Activated CD4-positive, alpha-beta memory T cell treated with anti-CD3 and anti-CD28 coated beads, Interleukin-2, amount 10 ng/mL, durations not matched to agents 7 days and 5 days (primary cell): ENCODE results near the gene SLC35A1. TPM values are rescaled to one million over a fixed set of nuclear protein-coding genes. Genes with fewer than 3 reads are reported as not detected.
"Not testable (repeated sequence)": the region's sequence is repeated elsewhere in the genome, so short reads cannot be mapped to it uniquely, and the experiment has no call there.

Experiments used
- CTCF ChIA-PET: fragments of 350-600 bp; sonication (Branson Sonifier 250); formaldehyde crosslinking; loops from one replicate; lab custom pipeline; 2021; ENCODE audit warnings: antibody characterized with exemption, inconsistent platforms; lab: Charles Lee
- POLR2A ChIA-PET: fragments of 350-600 bp; sonication (Branson Sonifier 250); formaldehyde crosslinking; loops from one replicate; lab custom pipeline; 2021; ENCODE audit warnings: antibody characterized with exemption; lab: Charles Lee
- DNase-seq: peaks from one replicate; pipeline ENCODE4 v3.0.0-alpha.2; 2020
- H3K27ac Mint-ChIP-seq: one replicate; pipeline ENCODE4 v1.8.0; 2021; ENCODE audit warnings: mild to moderate bottlenecking, mixed read lengths
- H3K27me3 Mint-ChIP-seq: one replicate; pipeline ENCODE4 v1.8.0; 2021; ENCODE audit warnings: mixed read lengths
- H3K36me3 Mint-ChIP-seq: one replicate; pipeline ENCODE4 v1.8.0; 2021; ENCODE audit warnings: low read depth, mixed read lengths
- H3K4me1 Mint-ChIP-seq: one replicate; pipeline ENCODE4 v1.8.0; 2021; ENCODE audit warnings: mixed read lengths
- H3K4me3 Mint-ChIP-seq: one replicate; pipeline ENCODE4 v1.8.0; 2021; ENCODE audit warnings: mild to moderate bottlenecking, mixed read lengths
- H3K9me3 Mint-ChIP-seq: one replicate; pipeline ENCODE4 v1.8.0; 2021; ENCODE audit warnings: mixed read lengths
- total RNA-seq, 2 experiments: library from RNA; stranded (reverse); gene quantifications; one replicate each; pipeline ENCODE4 v1.2.3, GENCODE V29; 2021

SLC35A1 gene
- total RNA-seq, 2 experiments from 2014 or later = 14.2 to 14.6 TPM

- Mint-ChIP-seq H3K27me3 (no peaks in the 10 kb centered on the region), H3K9me3 (no peaks in the 10 kb centered on the region), H3K4me1 (peaks cover 12% of the 10 kb centered on the region), H3K36me3 (peaks cover 12% of the 10 kb centered on the region), H3K27ac (no peak overlapping the region), H3K4me3 (no peak overlapping the region)
- ChIA-PET POLR2A (no interaction called here), CTCF (no interaction called here)
- DNase-seq = no peak
Measured at GRCh38 chr6:87487555-87487954, 14.8 kb downstream of the SLC35A1 start.

GRCh38 chr6:87489326-87489725, 16.6 kb downstream of the SLC35A1 start:
- ChIA-PET POLR2A (interaction anchor here (1.0 kb wide), 1 partner anchor 12 kb away, joined by 4 read pairs; no protein-coding TSS in a partner anchor), CTCF (interaction anchor here (1.6 kb wide), 1 partner anchor 21 kb away, joined by 3 read pairs; no protein-coding TSS in a partner anchor)
- H3K27me3 Mint-ChIP-seq, H3K4me3 Mint-ChIP-seq, H3K4me1 Mint-ChIP-seq, H3K27ac Mint-ChIP-seq, H3K9me3 Mint-ChIP-seq, DNase-seq: not testable (repeated sequence)
- H3K36me3 Mint-ChIP-seq = peaks cover 14% of the 10 kb centered on the region

DNA sequence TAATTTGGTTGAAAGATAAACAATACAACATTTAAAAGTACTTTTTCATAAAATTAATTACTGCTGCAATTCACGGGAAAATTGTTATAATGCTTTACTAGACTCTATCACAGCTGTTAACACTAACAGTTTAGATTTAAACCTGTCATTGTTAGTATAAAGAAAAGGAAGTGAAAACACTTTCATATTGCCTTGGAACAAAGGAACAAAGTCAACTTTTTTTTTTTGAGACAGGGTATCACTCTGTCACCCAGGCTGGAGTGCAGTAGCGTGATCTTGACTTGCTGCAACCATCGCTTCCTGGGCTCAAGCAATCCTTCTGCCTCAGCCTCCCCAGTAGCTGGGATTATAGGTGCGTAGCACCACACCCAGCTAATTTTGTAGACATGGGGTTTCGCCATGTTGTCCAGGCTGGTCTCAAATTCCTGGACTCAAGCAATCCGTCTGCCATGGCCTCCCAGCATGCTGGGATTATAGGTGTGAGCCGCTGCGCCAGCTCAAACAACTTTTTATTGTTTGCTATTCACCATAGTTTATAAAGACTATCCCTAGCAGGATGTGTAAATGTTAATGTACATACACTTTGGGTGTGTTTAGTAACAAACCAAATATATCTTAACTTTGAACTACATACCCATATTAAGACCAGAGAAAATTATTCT, 22.1 kb downstream of the SLC35A1 start:
- CTCF ChIA-PET = no interaction called here
- Mint-ChIP-seq H3K4me3 (no peak overlapping the region), H3K27me3 (no peaks in the 10 kb centered on the region), H3K4me1 (peaks cover 1% of the 10 kb centered on the region), H3K36me3 (peaks cover 16% of the 10 kb centered on the region), H3K9me3 (no peaks in the 10 kb centered on the region), H3K27ac (no peak overlapping the region)
- POLR2A ChIA-PET = interaction anchor here (1.1 kb wide), 1 partner anchor 12 kb away, joined by 3 read pairs; no protein-coding TSS in a partner anchor
- no peak for DNase-seq

DNA sequence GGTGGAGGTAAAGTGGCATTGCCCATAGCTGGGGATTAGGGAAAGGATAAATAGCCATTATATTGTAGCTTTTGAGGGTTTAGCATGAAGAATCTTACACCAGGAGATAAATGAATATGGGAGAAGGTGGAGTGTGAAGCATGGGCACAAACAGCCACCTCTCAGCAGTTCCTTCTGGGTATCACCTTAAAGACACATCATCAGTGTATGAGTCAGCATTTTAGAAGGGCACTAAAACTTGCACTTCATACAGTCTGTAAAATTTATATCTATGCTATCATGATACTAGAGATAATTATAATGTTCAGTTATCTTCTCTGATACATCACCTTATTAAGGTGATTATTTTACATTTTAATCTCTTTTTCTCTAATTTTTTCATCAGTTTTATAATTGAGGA, 25.3 kb downstream of the SLC35A1 start:
- peaks cover 14% of the 10 kb centered on the region for H3K36me3 Mint-ChIP-seq
- no peak for DNase-seq
- no peaks in the 10 kb centered on the region for H3K27me3 Mint-ChIP-seq
- H3K4me1 Mint-ChIP-seq = peaks cover 1% of the 10 kb centered on the region
- H3K4me3 Mint-ChIP-seq = no peak overlapping the region
- H3K9me3 Mint-ChIP-seq = no peaks in the 10 kb centered on the region
- ChIA-PET POLR2A (no interaction called here), CTCF (no interaction called here)
- H3K27ac Mint-ChIP-seq = no peak overlapping the region

DNA sequence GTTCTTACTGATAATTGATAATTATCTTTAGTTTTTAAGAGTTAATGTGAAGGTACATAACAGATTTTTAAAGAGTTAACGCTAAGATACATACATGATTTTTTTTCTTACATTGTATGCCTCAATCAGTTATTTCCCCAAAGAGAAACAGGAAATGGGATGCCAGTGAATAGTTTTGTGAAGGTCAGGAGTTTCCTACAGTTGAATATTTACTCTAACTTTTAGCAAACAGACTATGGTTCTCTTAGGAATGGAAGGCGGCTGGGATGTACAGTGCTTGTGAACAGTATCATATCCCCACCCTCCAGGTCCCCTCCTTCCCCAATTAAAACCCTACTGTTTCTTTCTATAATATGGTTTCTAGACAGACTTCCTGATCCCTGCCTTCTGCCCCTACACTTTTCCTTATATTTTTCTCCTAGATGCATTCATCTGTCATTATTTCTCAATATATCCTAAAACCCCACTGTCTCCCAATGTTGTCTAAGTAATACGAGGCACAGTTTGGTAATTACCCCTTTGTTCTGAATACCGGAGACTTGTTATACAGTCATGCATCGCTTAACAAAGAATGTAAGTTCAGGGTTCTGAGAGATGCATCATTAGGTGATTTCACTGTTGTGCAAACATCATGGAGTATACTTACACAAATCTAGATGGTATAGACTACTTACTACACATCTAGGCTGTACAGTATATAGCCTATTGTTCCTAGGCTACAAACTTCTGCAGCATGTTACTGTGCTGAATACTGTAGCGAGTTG, 29.2 kb downstream of the SLC35A1 start:
- DNase-seq = no peak
- ChIA-PET POLR2A (no interaction called here), CTCF (no interaction called here)
- H3K4me3 Mint-ChIP-seq = no peak overlapping the region
- no peaks in the 10 kb centered on the region for H3K9me3 Mint-ChIP-seq
- no peak overlapping the region for H3K27ac Mint-ChIP-seq
- H3K27me3 Mint-ChIP-seq = no peaks in the 10 kb centered on the region
- peaks cover 3% of the 10 kb centered on the region for H3K4me1 Mint-ChIP-seq
- H3K36me3 Mint-ChIP-seq = peaks cover 21% of the 10 kb centered on the region

GRCh38 chr6:87504441-87504840, 31.7 kb downstream of the SLC35A1 start:
- Mint-ChIP-seq H3K27ac (no peak overlapping the region), H3K4me1 (peaks cover 2% of the 10 kb centered on the region), H3K9me3 (no peaks in the 10 kb centered on the region), H3K36me3 (peaks cover 21% of the 10 kb centered on the region), H3K4me3 (no peak overlapping the region), H3K27me3 (no peaks in the 10 kb centered on the region)
- POLR2A ChIA-PET = no interaction called here
- CTCF ChIA-PET = no interaction called here
- no peak for DNase-seq

GRCh38 chr6:87514831-87515230, 42.1 kb downstream of the SLC35A1 start:
- Mint-ChIP-seq H3K36me3 (peaks cover 55% of the 10 kb centered on the region), H3K4me1 (peaks cover 9% of the 10 kb centered on the region), H3K27ac (peak overlapping the region; percentile 21), H3K9me3 (no peaks in the 10 kb centered on the region), H3K4me3 (no peak overlapping the region), H3K27me3 (no peaks in the 10 kb centered on the region)
- ChIA-PET POLR2A (interaction anchor here (0.6 to 1.2 kb wide), 4 partner anchors 9 to 209 kb away, joined by 3 read pairs; no protein-coding TSS in a partner anchor), CTCF (interaction anchor here (1.1 kb wide), 1 partner anchor 9 kb away, joined by 3 read pairs; no protein-coding TSS in a partner anchor)
- no peak for DNase-seq

DNA sequence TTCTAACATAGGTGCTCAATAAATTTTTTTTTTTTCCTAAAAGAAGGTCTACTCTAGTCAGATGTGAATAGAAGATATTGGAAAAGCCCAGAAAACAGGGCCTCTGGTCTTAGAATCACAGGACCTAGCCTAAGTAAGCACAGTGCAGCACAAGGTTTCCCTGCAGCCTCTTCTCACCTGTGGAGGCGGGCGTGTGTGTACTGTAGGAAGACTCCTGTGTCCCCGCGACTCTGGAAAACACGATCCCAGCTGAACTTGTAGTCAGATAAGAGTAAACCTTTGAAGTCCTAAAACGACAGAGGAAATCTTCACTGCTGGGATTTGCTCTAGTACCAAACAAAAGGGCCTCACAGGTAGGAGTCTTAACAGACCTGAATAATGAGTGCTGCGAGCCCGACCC, 45.7 kb downstream of the SLC35A1 start:
- Mint-ChIP-seq H3K27me3 (no peaks in the 10 kb centered on the region), H3K27ac (no peak overlapping the region), H3K9me3 (no peaks in the 10 kb centered on the region), H3K4me1 (peaks cover 9% of the 10 kb centered on the region), H3K36me3 (peaks cover 51% of the 10 kb centered on the region), H3K4me3 (no peak overlapping the region)
- POLR2A ChIA-PET = no interaction called here
- CTCF ChIA-PET = no interaction called here
- DNase-seq = no peak

DNA sequence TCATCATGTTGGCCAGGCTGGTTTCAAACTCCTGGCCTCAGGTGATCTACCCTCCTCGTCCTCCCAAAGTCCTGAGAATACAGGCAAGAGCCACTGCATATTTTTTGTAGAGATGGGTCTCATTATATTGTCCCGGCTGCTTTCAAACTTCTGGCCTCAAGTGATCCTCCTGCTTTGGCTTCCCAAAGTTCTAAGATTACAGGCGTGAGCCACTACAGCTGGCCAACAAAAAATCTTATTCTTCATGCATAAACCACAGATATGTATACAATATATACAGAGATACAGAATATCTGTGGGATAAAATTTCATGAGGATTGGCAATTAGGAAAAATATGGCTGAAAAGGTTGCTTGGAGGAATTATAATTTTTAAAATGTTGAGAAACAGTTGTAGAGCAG, 49.9 kb downstream of the SLC35A1 start:
- Mint-ChIP-seq H3K4me1 (no peaks in the 10 kb centered on the region), H3K9me3 (no peaks in the 10 kb centered on the region), H3K27ac (no peak overlapping the region), H3K27me3 (no peaks in the 10 kb centered on the region), H3K36me3 (peaks cover 34% of the 10 kb centered on the region), H3K4me3 (no peak overlapping the region)
- ChIA-PET POLR2A (no interaction called here), CTCF (interaction anchor here (0.6 to 0.7 kb wide), 3 partner anchors 93 to 365 kb away, joined by 3 to 4 read pairs (median 4); no protein-coding TSS in a partner anchor)
- DNase-seq = no peak

- no peak overlapping the region for H3K4me3 Mint-ChIP-seq
- no peak for DNase-seq
- ChIA-PET POLR2A (no interaction called here), CTCF (no interaction called here)
- no peaks in the 10 kb centered on the region for H3K27me3 Mint-ChIP-seq
- H3K27ac Mint-ChIP-seq = no peak overlapping the region
- H3K36me3 Mint-ChIP-seq = peaks cover 40% of the 10 kb centered on the region
- H3K9me3 Mint-ChIP-seq = no peaks in the 10 kb centered on the region
- H3K4me1 Mint-ChIP-seq = peaks cover 4% of the 10 kb centered on the region
Measured at GRCh38 chr6:87529221-87529620, 56.4 kb downstream of the SLC35A1 start.

- no peak overlapping the region for H3K27ac Mint-ChIP-seq
- H3K4me1 Mint-ChIP-seq = peaks cover 2% of the 10 kb centered on the region
- no peak for DNase-seq
- peaks cover 36% of the 10 kb centered on the region for H3K36me3 Mint-ChIP-seq
- POLR2A ChIA-PET = no interaction called here
- no peaks in the 10 kb centered on the region for H3K27me3 Mint-ChIP-seq
- H3K4me3 Mint-ChIP-seq = no peak overlapping the region
- CTCF ChIA-PET = interaction anchor here (0.6 kb wide), 1 partner anchor 55 kb away, joined by 3 read pairs; no protein-coding TSS in a partner anchor
- peaks cover 4% of the 10 kb centered on the region for H3K9me3 Mint-ChIP-seq
Measured at GRCh38 chr6:87534377-87535047, 61.7 kb downstream of the SLC35A1 start.

GRCh38 chr6:87538510-87539260, 65.9 kb downstream of the SLC35A1 start:
- no peak for DNase-seq
- Mint-ChIP-seq H3K4me1 (peaks cover 2% of the 10 kb centered on the region), H3K36me3 (peaks cover 51% of the 10 kb centered on the region), H3K4me3 (no peak overlapping the region), H3K9me3 (peaks cover 11% of the 10 kb centered on the region), H3K27ac (no peak overlapping the region), H3K27me3 (no peaks in the 10 kb centered on the region)
- CTCF ChIA-PET = no interaction called here
- POLR2A ChIA-PET = no interaction called here
